ENCODE results near the gene NEIL3. TPM values are rescaled to one million over a fixed set of nuclear protein-coding genes. Genes with fewer than 3 reads are reported as not detected.

Gene NEIL3
- total RNA-seq, 4 donors from 2014 or later = 0.59 TPM; not detected in 3

DNA sequence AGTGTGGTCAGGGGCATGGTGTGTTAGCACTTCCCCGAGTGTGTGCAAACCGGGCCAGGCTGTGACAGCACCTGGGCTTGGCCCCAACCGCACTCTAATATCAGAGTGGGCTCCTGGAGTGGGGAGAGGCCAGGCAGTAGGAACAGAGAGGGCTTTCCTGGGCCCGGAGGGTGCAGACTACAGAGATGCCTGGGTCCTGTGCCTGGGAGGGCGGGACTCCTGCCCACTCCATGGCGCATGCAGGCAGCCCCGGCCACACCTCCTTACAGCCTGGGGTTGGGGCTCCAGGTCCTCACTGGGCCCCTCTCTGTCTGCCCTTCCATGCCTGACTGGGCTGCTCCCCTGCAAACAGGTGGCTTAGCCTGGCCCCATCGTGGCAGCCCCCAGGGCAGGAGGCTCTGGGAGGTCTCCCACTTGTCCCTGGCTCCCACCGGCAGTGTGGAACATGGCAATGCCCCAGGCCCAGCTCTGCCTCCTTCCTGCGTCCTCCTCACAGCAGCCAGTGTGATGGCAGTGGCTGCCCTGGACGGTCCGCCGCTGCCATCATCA, 72.2 kb downstream of the NEIL3 start:
- 95 to 96% methylated on average over 8 to 13 of the region's 13 CpGs for WGBS, 2 donors
- no peak overlapping the region for H3K4me3 ChIP-seq (replicated peaks in 1 of 3)
- H3K27me3 ChIP-seq = no peaks in the 10 kb centered on the region
- H3K9me3 ChIP-seq = no peaks in the 10 kb centered on the region
- H3K36me3 ChIP-seq = no peaks in the 10 kb centered on the region
- no peak for TF ChIP-seq CTCF (IDR thresholded peaks at IDR 0.05)
- no peak overlapping the region for H3K27ac ChIP-seq
- no peak for DNase-seq
- intact Hi-C loops (cut with DNase I) = no loop called here
- H3K4me1 ChIP-seq = peaks cover 24 to 25% of the 10 kb centered on the region in 2 donors

- Histone ChIP-seq H3K27me3 (no peaks in the 10 kb centered on the region), H3K9me3 (no peaks in the 10 kb centered on the region), H3K27ac (no peak overlapping the region), H3K4me1 (peaks cover 24 to 25% of the 10 kb centered on the region in 2 donors), H3K4me3 (replicated peaks in 1 of 3) (no peak overlapping the region), H3K36me3 (no peaks in the 10 kb centered on the region)
- WGBS, 2 donors = 46 to 51% methylated on average over 4 of the region's 4 CpGs
- intact Hi-C loops (cut with DNase I) = no loop called here
- peak; percentile 16 to 46 for DNase-seq
- TF ChIP-seq POLR2A (IDR thresholded peaks at IDR 0.05) (no peak), CTCF (IDR thresholded peaks at IDR 0.05) (no peak)
Measured at GRCh38 chr4:177384856-177385397, 75.3 kb downstream of the NEIL3 start.

DNA sequence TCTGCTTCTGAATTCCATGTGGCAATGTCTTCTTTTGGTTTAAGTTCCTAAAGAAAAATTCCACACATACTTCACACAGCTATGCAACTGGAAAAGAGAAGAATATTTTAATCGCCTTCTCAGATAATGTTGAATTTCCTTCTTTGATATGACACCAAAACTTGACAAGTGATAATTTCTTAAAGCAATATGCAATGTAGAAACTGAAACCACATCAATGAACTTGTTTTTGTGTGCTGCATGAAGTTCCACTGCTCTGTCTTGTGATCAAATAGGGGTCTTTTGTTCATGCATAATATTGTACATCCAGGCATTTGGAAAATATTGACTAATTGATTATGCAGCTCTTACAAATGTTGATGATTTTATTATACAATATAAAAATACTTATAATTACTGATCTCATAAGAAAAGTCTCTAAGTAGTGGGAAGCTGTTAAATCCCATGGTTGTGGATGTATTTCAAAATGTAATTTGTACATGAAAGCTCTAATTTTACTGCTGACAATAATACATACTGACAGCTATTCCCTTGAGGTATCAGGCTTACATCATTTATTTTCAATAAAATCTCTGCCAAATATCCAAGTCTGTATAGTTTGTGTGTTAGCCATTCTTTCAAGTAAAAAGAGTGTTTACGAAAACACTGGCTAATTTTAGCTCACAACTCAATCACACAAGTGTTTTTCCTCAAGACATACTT, 76.1 kb downstream of the NEIL3 start:
- no peak for TF ChIP-seq POLR2A (IDR thresholded peaks at IDR 0.05)
- TF ChIP-seq CTCF (IDR thresholded peaks at IDR 0.05) = no peak
- no peak for DNase-seq
- Histone ChIP-seq H3K4me3 (replicated peaks in 1 of 3) (no peak overlapping the region), H3K4me1 (peaks cover 24 to 25% of the 10 kb centered on the region in 2 donors), H3K36me3 (no peaks in the 10 kb centered on the region), H3K27me3 (no peaks in the 10 kb centered on the region), H3K27ac (no peak overlapping the region), H3K9me3 (no peaks in the 10 kb centered on the region)
- intact Hi-C loops (cut with DNase I) = no loop called here
- WGBS, 2 donors = 64 to 74% methylated on average over 2 of the region's 2 CpGs

- no peak for DNase-seq
- Histone ChIP-seq H3K27me3 (no peaks in the 10 kb centered on the region), H3K4me1 (peaks cover 24 to 25% of the 10 kb centered on the region in 2 donors), H3K27ac (no peak overlapping the region), H3K4me3 (replicated peaks in 1 of 3) (no peak overlapping the region), H3K9me3 (no peaks in the 10 kb centered on the region), H3K36me3 (no peaks in the 10 kb centered on the region)
- 82% methylated on average over 5 of the region's 5 CpGs for WGBS, 2 donors
- TF ChIP-seq POLR2A (IDR thresholded peaks at IDR 0.05) (no peak), CTCF (IDR thresholded peaks at IDR 0.05) (no peak)
- intact Hi-C loops (cut with DNase I) = no loop called here
Measured at GRCh38 chr4:177386278-177386815, 76.7 kb downstream of the NEIL3 start.

DNA sequence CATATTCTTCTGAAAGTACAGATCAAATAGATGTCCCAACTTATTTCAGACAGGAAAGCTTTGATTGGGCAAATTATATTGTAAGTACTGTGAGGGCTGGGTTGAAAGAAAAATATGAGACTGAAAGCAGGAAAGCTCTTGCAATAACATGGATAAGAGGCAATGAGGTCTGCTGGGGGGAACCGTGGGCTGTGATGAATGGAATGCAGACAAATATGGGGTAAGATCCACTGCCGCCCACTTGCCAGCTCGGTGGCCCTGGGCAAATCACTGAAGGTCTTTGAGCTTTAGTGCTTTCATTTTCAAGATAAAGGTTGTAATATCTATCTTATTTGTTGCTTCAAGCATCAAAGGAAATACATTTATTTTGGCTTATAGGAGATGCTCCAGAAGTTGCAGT, 81.6 kb downstream of the NEIL3 start:
- Histone ChIP-seq H3K4me3 (replicated peaks in 1 of 3) (no peak overlapping the region), H3K36me3 (no peaks in the 10 kb centered on the region), H3K4me1 (no peaks in the 10 kb centered on the region), H3K9me3 (no peaks in the 10 kb centered on the region), H3K27ac (no peak overlapping the region), H3K27me3 (no peaks in the 10 kb centered on the region)
- no peak for DNase-seq
- 55 to 63% methylated on average over 3 of the region's 3 CpGs for WGBS, 2 donors
- intact Hi-C loops (cut with DNase I) = no loop called here
- TF ChIP-seq CTCF (IDR thresholded peaks at IDR 0.05) (no peak), POLR2A (IDR thresholded peaks at IDR 0.05) (no peak)
